ENCODE measurements around the gene LMCD1. TPM values are rescaled to one million over a fixed set of nuclear protein-coding genes. Genes with fewer than 3 reads are reported as not detected.

LMCD1 gene
- total RNA-seq, 1 donor from 2014 or later: 9.5 TPM

DNA sequence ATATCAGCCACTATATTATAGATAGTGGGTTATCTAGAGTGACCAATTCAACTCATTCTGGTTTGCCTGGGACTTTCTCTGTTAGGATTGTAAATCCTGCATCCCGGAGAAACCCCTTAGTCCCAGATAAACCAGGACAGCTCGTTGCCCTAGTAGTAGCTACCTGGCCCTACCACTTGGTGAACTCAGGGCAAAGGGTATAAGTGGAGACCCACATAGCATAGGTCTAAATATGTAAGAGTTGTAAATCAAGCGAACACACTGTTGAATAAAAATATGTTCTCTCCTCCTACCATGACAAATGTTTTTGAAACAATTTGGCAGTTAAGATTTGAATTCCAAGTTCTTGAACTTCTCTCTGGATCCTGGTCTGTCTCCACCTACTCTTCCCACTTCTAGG lies 15.7 kb upstream of the LMCD1 start:
- Mint-ChIP-seq H3K4me3 (ENCODE audit: unreplicated experiment) (no peak overlapping the region), H3K9me3 (ENCODE audit: unreplicated experiment) (no peaks in the 10 kb centered on the region), H3K36me3 (ENCODE audit: low read depth, unreplicated experiment) (no peaks in the 10 kb centered on the region), H3K4me1 (ENCODE audit: unreplicated experiment) (peaks cover 6% of the 10 kb centered on the region), H3K27me3 (ENCODE audit: unreplicated experiment) (no peaks in the 10 kb centered on the region), H3K27ac (ENCODE audit: unreplicated experiment) (no peak overlapping the region)
- DNase-seq (ENCODE audit: low spot score): no peak
- TF ChIP-seq, protein P1, sequence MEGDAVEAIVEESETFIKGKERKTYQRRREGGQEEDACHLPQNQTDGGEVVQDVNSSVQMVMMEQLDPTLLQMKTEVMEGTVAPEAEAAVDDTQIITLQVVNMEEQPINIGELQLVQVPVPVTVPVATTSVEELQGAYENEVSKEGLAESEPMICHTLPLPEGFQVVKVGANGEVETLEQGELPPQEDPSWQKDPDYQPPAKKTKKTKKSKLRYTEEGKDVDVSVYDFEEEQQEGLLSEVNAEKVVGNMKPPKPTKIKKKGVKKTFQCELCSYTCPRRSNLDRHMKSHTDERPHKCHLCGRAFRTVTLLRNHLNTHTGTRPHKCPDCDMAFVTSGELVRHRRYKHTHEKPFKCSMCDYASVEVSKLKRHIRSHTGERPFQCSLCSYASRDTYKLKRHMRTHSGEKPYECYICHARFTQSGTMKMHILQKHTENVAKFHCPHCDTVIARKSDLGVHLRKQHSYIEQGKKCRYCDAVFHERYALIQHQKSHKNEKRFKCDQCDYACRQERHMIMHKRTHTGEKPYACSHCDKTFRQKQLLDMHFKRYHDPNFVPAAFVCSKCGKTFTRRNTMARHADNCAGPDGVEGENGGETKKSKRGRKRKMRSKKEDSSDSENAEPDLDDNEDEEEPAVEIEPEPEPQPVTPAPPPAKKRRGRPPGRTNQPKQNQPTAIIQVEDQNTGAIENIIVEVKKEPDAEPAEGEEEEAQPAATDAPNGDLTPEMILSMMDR (IDR thresholded peaks at IDR 0.05; ENCODE audit: unreplicated experiment): no peak

- TF ChIP-seq, protein P1 (IDR thresholded peaks at IDR 0.05; ENCODE audit: unreplicated experiment): no peak
- peaks cover 3% of the 10 kb centered on the region for H3K4me1 Mint-ChIP-seq (ENCODE audit: unreplicated experiment)
- H3K27ac Mint-ChIP-seq (ENCODE audit: unreplicated experiment): no peak overlapping the region
- H3K4me3 Mint-ChIP-seq (ENCODE audit: unreplicated experiment): no peak overlapping the region
- H3K27me3 Mint-ChIP-seq (ENCODE audit: unreplicated experiment): no peaks in the 10 kb centered on the region
- no peaks in the 10 kb centered on the region for H3K36me3 Mint-ChIP-seq (ENCODE audit: low read depth, unreplicated experiment)
- no peak for DNase-seq (ENCODE audit: low spot score)
- no peaks in the 10 kb centered on the region for H3K9me3 Mint-ChIP-seq (ENCODE audit: unreplicated experiment)
Measured at GRCh38 chr3:8486434-8486833, 15.2 kb upstream of the LMCD1 start.

DNA sequence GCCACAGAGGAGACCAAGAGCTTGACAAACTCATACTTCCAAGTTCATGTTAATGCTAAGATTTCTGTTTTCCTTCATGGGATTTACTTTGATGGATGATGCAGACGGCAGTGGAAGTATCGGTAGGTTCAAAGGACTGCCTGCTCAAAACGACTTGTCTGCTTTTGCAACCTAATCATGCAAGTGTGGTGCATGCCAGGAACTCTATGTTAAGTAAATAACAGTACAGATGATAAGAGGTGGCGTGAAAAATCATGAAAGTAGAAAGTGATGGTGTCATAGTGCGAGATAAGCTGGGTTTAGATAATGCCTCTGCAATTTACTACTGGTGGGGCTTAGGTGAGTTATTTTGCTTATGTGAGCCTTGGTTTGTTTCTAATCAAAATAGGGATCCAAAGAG lies 14.7 kb upstream of the LMCD1 start:
- H3K27ac Mint-ChIP-seq (ENCODE audit: unreplicated experiment): no peak overlapping the region
- H3K27me3 Mint-ChIP-seq (ENCODE audit: unreplicated experiment): no peaks in the 10 kb centered on the region
- peaks cover 3% of the 10 kb centered on the region for H3K4me1 Mint-ChIP-seq (ENCODE audit: unreplicated experiment)
- H3K9me3 Mint-ChIP-seq (ENCODE audit: unreplicated experiment): no peaks in the 10 kb centered on the region
- no peak overlapping the region for H3K4me3 Mint-ChIP-seq (ENCODE audit: unreplicated experiment)
- no peak for DNase-seq (ENCODE audit: low spot score)
- TF ChIP-seq, protein P1 (IDR thresholded peaks at IDR 0.05; ENCODE audit: unreplicated experiment): no peak
- H3K36me3 Mint-ChIP-seq (ENCODE audit: low read depth, unreplicated experiment): no peaks in the 10 kb centered on the region

DNA sequence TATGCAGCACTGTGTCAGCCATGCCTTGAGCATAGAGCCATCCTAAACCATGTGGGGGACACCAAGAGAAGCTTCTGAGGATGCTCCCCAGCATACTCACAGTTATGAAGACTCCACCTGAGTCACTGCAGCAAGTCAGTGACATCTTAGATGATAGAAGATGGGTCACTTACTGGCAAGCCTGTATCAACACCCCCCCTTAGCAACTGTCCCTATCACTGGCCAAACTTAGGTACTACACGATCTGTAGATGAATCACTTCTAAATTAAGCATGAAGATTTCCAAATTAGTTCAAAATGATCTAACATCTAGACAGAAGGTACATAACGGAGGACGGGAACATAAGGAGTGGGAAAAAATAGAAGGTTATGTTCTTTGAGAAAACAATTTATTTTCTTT lies 13.2 kb upstream of the LMCD1 start:
- Mint-ChIP-seq H3K27ac (ENCODE audit: unreplicated experiment) (no peak overlapping the region), H3K4me1 (ENCODE audit: unreplicated experiment) (peaks cover 3% of the 10 kb centered on the region), H3K36me3 (ENCODE audit: low read depth, unreplicated experiment) (no peaks in the 10 kb centered on the region), H3K4me3 (ENCODE audit: unreplicated experiment) (no peak overlapping the region), H3K27me3 (ENCODE audit: unreplicated experiment) (no peaks in the 10 kb centered on the region), H3K9me3 (ENCODE audit: unreplicated experiment) (no peaks in the 10 kb centered on the region)
- no peak for DNase-seq (ENCODE audit: low spot score)
- TF ChIP-seq, protein P1 (IDR thresholded peaks at IDR 0.05; ENCODE audit: unreplicated experiment): no peak

- Mint-ChIP-seq H3K4me3 (ENCODE audit: unreplicated experiment) (no peak overlapping the region), H3K4me1 (ENCODE audit: unreplicated experiment) (peaks cover 3% of the 10 kb centered on the region)
- TF ChIP-seq, protein P1 (IDR thresholded peaks at IDR 0.05; ENCODE audit: unreplicated experiment): no peak
Measured at GRCh38 chr3:8488877-8489276, 12.7 kb upstream of the LMCD1 start.

More at GRCh38 chr3:8488877-8489276, 12.7 kb upstream of the LMCD1 start:
- H3K36me3 Mint-ChIP-seq (ENCODE audit: low read depth, unreplicated experiment): no peaks in the 10 kb centered on the region
- no peaks in the 10 kb centered on the region for H3K27me3 Mint-ChIP-seq (ENCODE audit: unreplicated experiment)
- H3K9me3 Mint-ChIP-seq (ENCODE audit: unreplicated experiment): no peaks in the 10 kb centered on the region
- DNase-seq (ENCODE audit: low spot score): no peak
- no peak overlapping the region for H3K27ac Mint-ChIP-seq (ENCODE audit: unreplicated experiment)

All from endothelial cell (in vitro differentiated cells).